GM21529 (cell line): ENCODE data around the gene ST6GALNAC3.

Source experiments
- ATAC-seq: cut with Tn5 transposase; IDR thresholded peaks from one replicate; pipeline ENCODE4 v1.9.1; 2021; ENCODE audit not compliant: unreplicated experiment

The ST6GALNAC3 gene

GRCh38 chr1:76186554-76187170 lies 112.1 kb downstream of the ST6GALNAC3 start:
- ATAC-seq, result no peak

GRCh38 chr1:76187436-76187835 lies 112.9 kb downstream of the ST6GALNAC3 start:
- no peak for ATAC-seq

GRCh38 chr1:76189310-76189709 lies 114.8 kb downstream of the ST6GALNAC3 start:
- ATAC-seq, result no peak

GRCh38 chr1:76190749-76191424 lies 116.3 kb downstream of the ST6GALNAC3 start:
- peak; percentile 57 for ATAC-seq

GRCh38 chr1:76191561-76191960 lies 117.0 kb downstream of the ST6GALNAC3 start:
- ATAC-seq, result no peak

GRCh38 chr1:76198452-76198851 lies 123.9 kb downstream of the ST6GALNAC3 start:
- ATAC-seq, result no peak

- no peak for ATAC-seq
Measured at GRCh38 chr1:76202670-76203069, 128.1 kb downstream of the ST6GALNAC3 start.

- no peak for ATAC-seq
Measured at GRCh38 chr1:76203127-76203526, 128.6 kb downstream of the ST6GALNAC3 start.

- no peak for ATAC-seq
Measured at GRCh38 chr1:76209238-76209637, 134.7 kb downstream of the ST6GALNAC3 start.

GRCh38 chr1:76209648-76210047 lies 135.1 kb downstream of the ST6GALNAC3 start:
- no peak for ATAC-seq

GRCh38 chr1:76210160-76210559 lies 135.6 kb downstream of the ST6GALNAC3 start:
- no peak for ATAC-seq

- no peak for ATAC-seq
Measured at GRCh38 chr1:76218888-76219287, 144.3 kb downstream of the ST6GALNAC3 start.

GRCh38 chr1:76219366-76219818 lies 144.8 kb downstream of the ST6GALNAC3 start:
- ATAC-seq, result no peak

GRCh38 chr1:76224752-76225151 lies 150.2 kb downstream of the ST6GALNAC3 start:
- ATAC-seq, result no peak

GRCh38 chr1:76225526-76225925 lies 151.0 kb downstream of the ST6GALNAC3 start:
- ATAC-seq, result no peak

- no peak for ATAC-seq
Measured at GRCh38 chr1:76227621-76228020, 153.1 kb downstream of the ST6GALNAC3 start.

GRCh38 chr1:76229279-76230005 lies 154.9 kb downstream of the ST6GALNAC3 start:
- no peak for ATAC-seq

- no peak for ATAC-seq
Measured at GRCh38 chr1:76230842-76231281, 156.3 kb downstream of the ST6GALNAC3 start.

- ATAC-seq, result no peak
Measured at GRCh38 chr1:76231320-76231719, 156.8 kb downstream of the ST6GALNAC3 start.

GRCh38 chr1:76232666-76233065 lies 158.1 kb downstream of the ST6GALNAC3 start:
- ATAC-seq, result no peak

GRCh38 chr1:76234061-76234460 lies 159.5 kb downstream of the ST6GALNAC3 start:
- no peak for ATAC-seq

GRCh38 chr1:76237211-76237610 lies 162.7 kb downstream of the ST6GALNAC3 start:
- ATAC-seq, result no peak
